GM12878 (cell line): ENCODE data around the gene SORCS2. TPM values are rescaled to one million over a fixed set of nuclear protein-coding genes. Genes with fewer than 3 reads are reported as not detected.

Experiments
- ATAC-seq: fragments of 200-7000 bp; cut with Tn5 transposase; 3 replicates; pipeline ENCODE4 v1.9.1; 2020; ENCODE audit warnings: mild to moderate bottlenecking, moderate library complexity
- BruUV-seq: library from RNA; stranded (reverse); fragments of 400-500 nt; replicated peaks from 2 replicates; lab custom pipeline; 2021; lab: Mats Ljungman, UMichigan
- CTCF ChIA-PET: fragments of 300-600 bp; sonication (Branson Sonifier 250); formaldehyde crosslinking; extraction: SDS; loops from one replicate; lab custom pipeline; 2021; ENCODE audit warnings: inconsistent platforms; lab: Yijun Ruan, JAX
- POLR2A ChIA-PET: fragments of 350-600 bp; formaldehyde crosslinking; extraction: SDS; loops from one replicate; lab custom pipeline; 2021; ENCODE audit warnings: inconsistent platforms; lab: Charles Lee
- RAD21 ChIA-PET: fragments of 300-600 bp; sonication (Branson Sonifier 250); formaldehyde crosslinking; loops from one replicate; lab custom pipeline; 2023; ENCODE audit warnings: antibody characterized with exemption; ENCODE audit not compliant: unreplicated experiment; lab: Charles Lee
- SMC1A ChIA-PET: fragments of 300-600 bp; sonication (Branson Sonifier 250); formaldehyde crosslinking; loops from one replicate; lab custom pipeline; 2023; ENCODE audit not compliant: unreplicated experiment, uncharacterized antibody; lab: Charles Lee
- DNase-seq: peaks from one replicate; pipeline ENCODE4 v3.0.0-alpha.2; 2011; ENCODE audit warnings: low read depth, low spot score
- FAIRE-seq: peaks from 3 replicates; lab custom pipeline; 2011; peaks lifted over from hg19 to GRCh38; lab: Jason Lieb, UNC
- H2AFZ ChIP-seq: 2 replicates; pipeline ENCODE4 v1.6.0; 2011; ENCODE audit warnings: low read depth, low read length, control low read depth; ENCODE audit not compliant: control insufficient read depth
- H3K27ac ChIP-seq: 2 replicates; pipeline ENCODE4 v1.5.1; 2011; ENCODE audit warnings: control low read depth; ENCODE audit not compliant: control insufficient read depth, insufficient read depth
- H3K27me3 ChIP-seq, 2 experiments: replicated peaks in 1 of 2; 2 replicates each; pipeline versions ENCODE4 v1.6.0 to v1.6.1; 2011; ENCODE audit warnings: low read length in 1 of 2; ENCODE audit not compliant: control insufficient read depth in 2 of 2, insufficient read depth in 2 of 2
- H3K36me3 ChIP-seq, 2 experiments: 2 replicates each; pipeline ENCODE4 v1.5.1; 2011; ENCODE audit warnings: low read length in 1 of 2; ENCODE audit not compliant: control insufficient read depth in 2 of 2, insufficient read depth in 2 of 2
- H3K4me1 ChIP-seq: 2 replicates; pipeline ENCODE4 v1.6.1; 2011; ENCODE audit warnings: mild to moderate bottlenecking, low read length, moderate library complexity, mixed read lengths; ENCODE audit not compliant: control insufficient read depth, insufficient read depth
- H3K4me2 ChIP-seq: 2 replicates; pipeline ENCODE4 v1.6.0; 2011; ENCODE audit warnings: control low read depth; ENCODE audit not compliant: control insufficient read depth, insufficient read depth
- H3K4me3 ChIP-seq: fragments of 200-600 bp; sonication (generic); 2 replicates; pipeline ENCODE4 v1.5.1; 2016
- H3K79me2 ChIP-seq: 2 replicates; pipeline ENCODE4 v1.6.0; 2011; ENCODE audit warnings: low read length; ENCODE audit not compliant: control insufficient read depth, insufficient read depth
- H3K9ac ChIP-seq: 2 replicates; pipeline ENCODE4 v1.8.0; 2011; ENCODE audit warnings: low read length, control low read depth, mixed read lengths; ENCODE audit not compliant: control insufficient read depth, insufficient read depth
- H3K9me3 ChIP-seq: replicated peaks from 3 replicates; pipeline ENCODE4 v1.5.1; 2011; ENCODE audit warnings: mild to moderate bottlenecking, low read length; ENCODE audit not compliant: control insufficient read depth, insufficient read depth
- H4K20me1 ChIP-seq: 2 replicates; pipeline ENCODE4 v1.6.0; 2011; ENCODE audit not compliant: control insufficient read depth, insufficient read depth
- BACH1 ChIP-seq: fragments of 450-650 bp; IDR thresholded peaks from 2 replicates; pipeline ENCODE4 v1.6.1; 2017; ENCODE audit warnings: mild to moderate bottlenecking, borderline replicate concordance
- BCL11A ChIP-seq: IDR thresholded peaks from 2 replicates; pipeline ENCODE4 v1.6.1; 2011; ENCODE audit warnings: low read depth, low read length
- CHD1 ChIP-seq: IDR thresholded peaks from 2 replicates; pipeline ENCODE4 v1.6.1; 2012; ENCODE audit warnings: low read depth, low read length, improper control_type of control experiment
- GABPA ChIP-seq: IDR thresholded peaks from 2 replicates; pipeline ENCODE4 v1.6.1; 2014; ENCODE audit warnings: antibody characterized with exemption, low read depth, mild to moderate bottlenecking, inconsistent platforms
- NFYB ChIP-seq: IDR thresholded peaks from 2 replicates; pipeline ENCODE4 v1.6.1; 2011; ENCODE audit warnings: low read depth, mild to moderate bottlenecking, low read length, improper control_type of control experiment, moderate library complexity; ENCODE audit not compliant: insufficient read depth
- POLR2A ChIP-seq: IDR thresholded peaks from 2 replicates; pipeline ENCODE4 v1.6.1; 2011; ENCODE audit warnings: low read depth, mild to moderate bottlenecking, low read length
- SMAD5 ChIP-seq: IDR thresholded peaks from 2 replicates; pipeline ENCODE4 v1.6.1; 2016; ENCODE audit warnings: antibody characterized with exemption, low read depth
- SREBF2 ChIP-seq: IDR thresholded peaks from 2 replicates; pipeline ENCODE4 v1.6.1; 2012; ENCODE audit warnings: mild to moderate bottlenecking, low read length
- TAF1 ChIP-seq: IDR thresholded peaks from 2 replicates; pipeline ENCODE4 v1.6.1; 2011; ENCODE audit warnings: mild to moderate bottlenecking, low read depth, low read length, borderline replicate concordance
- TARDBP ChIP-seq: IDR thresholded peaks from 2 replicates; pipeline ENCODE4 v1.6.1; 2016; ENCODE audit warnings: borderline replicate concordance
- TCF3 ChIP-seq: IDR thresholded peaks from 2 replicates; pipeline ENCODE4 v1.6.1; 2012; ENCODE audit warnings: low read depth, mild to moderate bottlenecking, low read length, borderline replicate concordance; ENCODE audit not compliant: insufficient read depth
- ZNF207 ChIP-seq: fragments of 450-650 bp; IDR thresholded peaks from 2 replicates; pipeline ENCODE4 v1.6.1; 2014; ENCODE audit warnings: antibody characterized with exemption, mild to moderate bottlenecking, borderline replicate concordance
- WGBS: methylation state at CpG from one replicate; pipeline ENCODE4 v1.1.6; 2016; ENCODE audit warnings: low lambda C conversion rate; ENCODE audit not compliant: insufficient replicate concordance, insufficient coverage; ENCODE audit errors: missing lambda C conversion rate; 5-methylcytosine and 5-hydroxymethylcytosine counted together
- in situ Hi-C: fragments of 300-500 bp; cut with MboI; formaldehyde crosslinking; loops from 9 replicates; pipeline ENCODE4 v1.14.3; 2018; ENCODE audit warnings: mixed read lengths
- intact Hi-C: fragments of 100-400 bp; cut with micrococcal nuclease; formaldehyde crosslinking; loops from one replicate; pipeline ENCODE4 v1.14.2; 2022; ENCODE audit not compliant: unreplicated experiment
- polyA plus RNA-seq, 11 experiments: library from polyadenylated mRNA; depleted of rRNA in 4 of 11; unstranded in 6 of 11; stranded (reverse) in 5 of 11; fragments of >200 nt; fragmentation: Nextera tagmentation in 4 of 11; fragmentation: Illumina TruSeq in 1 of 11; extraction: Ambion mirVana in 4 of 11; extraction: Trizol in 1 of 11; gene quantifications; 1 replicate in 1 of 11; 2 replicates in 10 of 11; pipeline versions ENCODE4 v1.2.1 to v1.2.3, GENCODE V29; 2011 to 2016; ENCODE audit warnings: inconsistent platforms in 2 of 11, missing spikeins in 2 of 11, low read depth in 1 of 11
- total RNA-seq, 4 experiments: library from RNA; depleted of rRNA in 3 of 4; stranded (reverse); fragments of >200 nt in 3 of 4; fragmentation: Illumina TruSeq in 1 of 4; extraction: Trizol in 1 of 4; gene quantifications; 2 replicates each; pipeline versions ENCODE4 v1.2.1 to v1.2.3, GENCODE V29; 2013 to 2021
- TF ChIP-seq, protein P1 (sequence below): fragments of 150-350 bp; IDR thresholded peaks from 2 replicates; pipeline ENCODE4 v1.6.1; 2016; ENCODE audit warnings: low read depth, low read length
- TF ChIP-seq, protein P2 (sequence below): fragments of 450-650 bp; formaldehyde crosslinking; IDR thresholded peaks from 2 replicates; pipeline ENCODE4 v1.4.0; 2022; ENCODE audit warnings: mild to moderate bottlenecking, moderate library complexity
- TF ChIP-seq, protein P3 (sequence below): fragments of 450-650 bp; IDR thresholded peaks from 2 replicates; pipeline ENCODE4 v1.6.1; 2014; ENCODE audit warnings: mild to moderate bottlenecking
- TF ChIP-seq, protein P4 (sequence below): IDR thresholded peaks from 2 replicates; pipeline ENCODE4 v1.6.1; 2011; ENCODE audit warnings: borderline replicate concordance, low read depth, mild to moderate bottlenecking, moderate library complexity, mixed read lengths, low read length; ENCODE audit not compliant: insufficient read depth; ENCODE audit errors: extremely low read length

SORCS2 gene
- total and polyA plus RNA-seq, 10 of the 15 experiments (the other 5 are each of a cell fraction or from before 2014, with no cell fraction given): 0.01 to 0.15 (median 0.05) TPM; not detected in 5

DNA sequence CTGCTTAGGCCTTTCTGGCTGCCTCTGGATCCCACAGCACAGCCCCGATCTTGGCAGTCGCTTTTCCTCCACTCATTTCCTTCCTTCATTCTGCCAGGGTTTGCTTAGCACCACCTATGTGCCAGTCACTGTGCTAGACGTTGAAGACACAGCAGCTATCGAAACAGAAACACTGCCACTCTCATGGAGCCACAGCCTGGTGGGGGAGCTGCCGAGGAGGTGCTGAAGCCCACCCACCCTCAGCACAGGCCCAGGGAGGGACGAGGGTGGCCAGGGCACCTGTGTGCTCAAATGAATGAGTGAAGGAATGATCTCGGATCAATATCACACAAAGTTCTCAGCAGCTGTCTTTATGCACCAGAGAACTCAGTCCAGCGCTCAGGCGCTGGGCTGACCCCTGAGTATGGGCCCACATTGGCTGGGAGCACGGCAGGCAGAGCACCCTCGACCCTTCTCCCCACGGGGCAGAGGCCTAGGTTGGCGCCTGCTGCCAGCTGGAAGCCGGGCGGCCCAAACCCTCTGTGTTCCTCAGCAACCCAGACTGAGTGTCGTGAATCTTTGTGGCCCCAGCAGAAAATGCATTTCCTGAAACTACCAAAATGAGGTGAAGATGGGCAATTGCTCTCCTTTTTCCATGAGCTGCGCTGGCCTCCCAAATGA lies 108.9 kb downstream of the SORCS2 start:
- ChIA-PET SMC1A (no interaction called here), CTCF (no interaction called here)

More for the DNA sequence above, 108.9 kb downstream of the SORCS2 start:
- DNase-seq (no peak), FAIRE-seq (no peak), ATAC-seq (no peak)
- Histone ChIP-seq H3K27me3 (peaks cover 0 to 4% of the 10 kb centered on the region in 2 experiments; a peak in 2 of 4 replicates), H3K27ac (no peak overlapping the region), H3K9ac (no peak overlapping the region), H3K36me3 (no peaks in the 10 kb centered on the region), H3K9me3 (no peaks in the 10 kb centered on the region), H3K4me2 (no peak overlapping the region), H3K4me1 (no peaks in the 10 kb centered on the region), H3K4me3 (no peak overlapping the region), H4K20me1 (no peaks in the 10 kb centered on the region), H3K79me2 (no peaks in the 10 kb centered on the region), H2AFZ (no peak overlapping the region)
- ChIA-PET POLR2A (interaction anchor here (0.6 kb wide), 1 partner anchor 1213 kb away, joined by 10 read pairs; no protein-coding TSS in a partner anchor), RAD21 (no interaction called here)
- in situ Hi-C loops (no loop called here), intact Hi-C loops (no loop called here)
- 15% methylated on average over 17 of the region's 17 CpGs for WGBS
- no peak for TF ChIP-seq SREBF2
- TF ChIP-seq, protein P1, sequence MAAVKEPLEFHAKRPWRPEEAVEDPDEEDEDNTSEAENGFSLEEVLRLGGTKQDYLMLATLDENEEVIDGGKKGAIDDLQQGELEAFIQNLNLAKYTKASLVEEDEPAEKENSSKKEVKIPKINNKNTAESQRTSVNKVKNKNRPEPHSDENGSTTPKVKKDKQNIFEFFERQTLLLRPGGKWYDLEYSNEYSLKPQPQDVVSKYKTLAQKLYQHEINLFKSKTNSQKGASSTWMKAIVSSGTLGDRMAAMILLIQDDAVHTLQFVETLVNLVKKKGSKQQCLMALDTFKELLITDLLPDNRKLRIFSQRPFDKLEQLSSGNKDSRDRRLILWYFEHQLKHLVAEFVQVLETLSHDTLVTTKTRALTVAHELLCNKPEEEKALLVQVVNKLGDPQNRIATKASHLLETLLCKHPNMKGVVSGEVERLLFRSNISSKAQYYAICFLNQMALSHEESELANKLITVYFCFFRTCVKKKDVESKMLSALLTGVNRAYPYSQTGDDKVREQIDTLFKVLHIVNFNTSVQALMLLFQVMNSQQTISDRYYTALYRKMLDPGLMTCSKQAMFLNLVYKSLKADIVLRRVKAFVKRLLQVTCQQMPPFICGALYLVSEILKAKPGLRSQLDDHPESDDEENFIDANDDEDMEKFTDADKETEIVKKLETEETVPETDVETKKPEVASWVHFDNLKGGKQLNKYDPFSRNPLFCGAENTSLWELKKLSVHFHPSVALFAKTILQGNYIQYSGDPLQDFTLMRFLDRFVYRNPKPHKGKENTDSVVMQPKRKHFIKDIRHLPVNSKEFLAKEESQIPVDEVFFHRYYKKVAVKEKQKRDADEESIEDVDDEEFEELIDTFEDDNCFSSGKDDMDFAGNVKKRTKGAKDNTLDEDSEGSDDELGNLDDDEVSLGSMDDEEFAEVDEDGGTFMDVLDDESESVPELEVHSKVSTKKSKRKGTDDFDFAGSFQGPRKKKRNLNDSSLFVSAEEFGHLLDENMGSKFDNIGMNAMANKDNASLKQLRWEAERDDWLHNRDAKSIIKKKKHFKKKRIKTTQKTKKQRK: no peak
- TF ChIP-seq, protein P2, sequence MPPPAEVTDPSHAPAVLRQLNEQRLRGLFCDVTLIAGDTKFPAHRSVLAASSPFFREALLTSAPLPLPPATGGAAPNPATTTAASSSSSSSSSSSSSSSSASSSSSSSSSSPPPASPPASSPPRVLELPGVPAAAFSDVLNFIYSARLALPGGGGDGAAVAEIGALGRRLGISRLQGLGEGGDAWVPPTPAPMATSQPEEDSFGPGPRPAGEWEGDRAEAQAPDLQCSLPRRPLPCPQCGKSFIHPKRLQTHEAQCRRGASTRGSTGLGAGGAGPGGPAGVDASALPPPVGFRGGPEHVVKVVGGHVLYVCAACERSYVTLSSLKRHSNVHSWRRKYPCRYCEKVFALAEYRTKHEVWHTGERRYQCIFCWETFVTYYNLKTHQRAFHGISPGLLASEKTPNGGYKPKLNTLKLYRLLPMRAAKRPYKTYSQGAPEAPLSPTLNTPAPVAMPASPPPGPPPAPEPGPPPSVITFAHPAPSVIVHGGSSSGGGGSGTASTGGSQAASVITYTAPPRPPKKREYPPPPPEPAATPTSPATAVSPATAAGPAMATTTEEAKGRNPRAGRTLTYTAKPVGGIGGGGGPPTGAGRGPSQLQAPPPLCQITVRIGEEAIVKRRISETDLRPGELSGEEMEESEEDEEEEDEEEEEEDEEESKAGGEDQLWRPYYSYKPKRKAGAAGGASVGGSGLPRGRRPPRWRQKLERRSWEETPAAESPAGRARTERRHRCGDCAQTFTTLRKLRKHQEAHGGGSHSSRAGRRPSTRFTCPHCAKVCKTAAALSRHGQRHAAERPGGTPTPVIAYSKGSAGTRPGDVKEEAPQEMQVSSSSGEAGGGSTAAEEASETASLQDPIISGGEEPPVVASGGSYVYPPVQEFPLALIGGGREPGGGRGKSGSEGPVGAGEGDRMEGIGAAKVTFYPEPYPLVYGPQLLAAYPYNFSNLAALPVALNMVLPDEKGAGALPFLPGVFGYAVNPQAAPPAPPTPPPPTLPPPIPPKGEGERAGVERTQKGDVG (CRISPR knock-in tag): no peak
- TF ChIP-seq TCF3: no peak
- no peak for TF ChIP-seq POLR2A
- no peak for TF ChIP-seq NFYB
- no peak for TF ChIP-seq BACH1
- no peak for TF ChIP-seq CHD1
- TF ChIP-seq, protein P3, sequence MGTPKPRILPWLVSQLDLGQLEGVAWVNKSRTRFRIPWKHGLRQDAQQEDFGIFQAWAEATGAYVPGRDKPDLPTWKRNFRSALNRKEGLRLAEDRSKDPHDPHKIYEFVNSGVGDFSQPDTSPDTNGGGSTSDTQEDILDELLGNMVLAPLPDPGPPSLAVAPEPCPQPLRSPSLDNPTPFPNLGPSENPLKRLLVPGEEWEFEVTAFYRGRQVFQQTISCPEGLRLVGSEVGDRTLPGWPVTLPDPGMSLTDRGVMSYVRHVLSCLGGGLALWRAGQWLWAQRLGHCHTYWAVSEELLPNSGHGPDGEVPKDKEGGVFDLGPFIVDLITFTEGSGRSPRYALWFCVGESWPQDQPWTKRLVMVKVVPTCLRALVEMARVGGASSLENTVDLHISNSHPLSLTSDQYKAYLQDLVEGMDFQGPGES: no peak
- TF ChIP-seq TAF1: no peak
- no peak for TF ChIP-seq BCL11A
- TF ChIP-seq TARDBP: no peak
- TF ChIP-seq ZNF207: no peak
- TF ChIP-seq GABPA: no peak
- TF ChIP-seq SMAD5: no peak
- TF ChIP-seq, protein P4, sequence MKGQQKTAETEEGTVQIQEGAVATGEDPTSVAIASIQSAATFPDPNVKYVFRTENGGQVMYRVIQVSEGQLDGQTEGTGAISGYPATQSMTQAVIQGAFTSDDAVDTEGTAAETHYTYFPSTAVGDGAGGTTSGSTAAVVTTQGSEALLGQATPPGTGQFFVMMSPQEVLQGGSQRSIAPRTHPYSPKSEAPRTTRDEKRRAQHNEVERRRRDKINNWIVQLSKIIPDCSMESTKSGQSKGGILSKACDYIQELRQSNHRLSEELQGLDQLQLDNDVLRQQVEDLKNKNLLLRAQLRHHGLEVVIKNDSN: no peak
- BruUV-seq: no TSS peak
